Lung (tissue), 12 donors: Measurements from ENCODE around the gene GRM8. TPM values are rescaled to one million over a fixed set of nuclear protein-coding genes. Genes with fewer than 3 reads are reported as not detected.

Experiments used
- ATAC-seq: fragments of 200-7000 bp; cut with Tn5 transposase; one replicate; pipeline ENCODE4 v1.9.1; 2020; ENCODE audit warnings: moderate number of reproducible peaks; ENCODE audit not compliant: insufficient read depth, low FRiP score
- DNase-seq, 3 donors: peaks; one replicate each; pipeline ENCODE4 v3.0.0-alpha.2; 2013 to 2017
- H3K27ac ChIP-seq, 2 donors: one replicate each; pipeline ENCODE4 v1.5.1; 2013; ENCODE audit warnings: mild to moderate bottlenecking in 2 of 2, moderate library complexity in 2 of 2, control low read depth in 1 of 2, inconsistent platforms in 1 of 2, low read depth in 1 of 2, low read length in 1 of 2
- H3K27me3 ChIP-seq, 3 donors: one replicate each; pipeline ENCODE4 v1.5.1; 2013; ENCODE audit warnings: low read length in 2 of 3; ENCODE audit not compliant: control insufficient read depth in 3 of 3, insufficient read depth in 3 of 3
- H3K36me3 ChIP-seq, 4 donors: one replicate each; pipeline ENCODE4 v1.5.1; 2013; ENCODE audit warnings: low read length in 4 of 4, mild to moderate bottlenecking in 1 of 4, moderate library complexity in 1 of 4; ENCODE audit not compliant: control insufficient read depth in 4 of 4, insufficient read depth in 4 of 4
- H3K4me1 ChIP-seq, 5 donors: one replicate each; pipeline ENCODE4 v1.5.1; 2013; ENCODE audit warnings: low read length in 5 of 5, mild to moderate bottlenecking in 2 of 5, moderate library complexity in 1 of 5; ENCODE audit not compliant: control insufficient read depth in 5 of 5, insufficient read depth in 5 of 5
- H3K4me3 ChIP-seq: one replicate; pipeline ENCODE4 v1.5.1; 2013; ENCODE audit warnings: mild to moderate bottlenecking, control low read depth, moderate library complexity
- H3K9ac ChIP-seq, 2 donors: one replicate each; pipeline ENCODE4 v1.5.1; 2013; ENCODE audit warnings: low read length in 2 of 2, control low read depth in 1 of 2; ENCODE audit not compliant: insufficient read depth in 1 of 2
- H3K9me3 ChIP-seq, 4 donors: one replicate each; pipeline ENCODE4 v1.5.1; 2013; ENCODE audit warnings: low read length in 3 of 4, mild to moderate bottlenecking in 1 of 4, moderate library complexity in 1 of 4; ENCODE audit not compliant: control insufficient read depth in 4 of 4, insufficient read depth in 3 of 4
- CTCF ChIP-seq: IDR thresholded peaks from 2 replicates; pipeline ENCODE4 v1.5.1; 2012; ENCODE audit warnings: mild to moderate bottlenecking; ENCODE audit errors: control extremely low read depth, extremely low read depth
- WGBS, 2 donors: extraction: QIAGEN DNeasy Blood & Tissue Kit; methylation state at CpG; one replicate each; pipeline ENCODE4 v1.1.7; 2013; 5-methylcytosine and 5-hydroxymethylcytosine counted together
- polyA plus RNA-seq, 2 donors: library from polyadenylated mRNA; stranded (reverse); fragments of 200-250 nt; gene quantifications; one replicate each; pipeline ENCODE4 v1.2.1, GENCODE V29; 2013
- total RNA-seq, 2 donors: library from RNA; depleted of rRNA in 1 of 2; stranded (reverse); fragments of >200 nt in 1 of 2; gene quantifications; one replicate each; pipeline ENCODE4 v1.2.1, GENCODE V29; 2014 to 2021
- donor health status: control.
- donor health status: control.
- donor health status: Bipolar disorder and iron deficiency.
- donor health status: healthy.
- donor health status: DM: yes; HTN: yes; CAD: no.

GRM8 gene
- total and polyA plus RNA-seq, 4 donors: 0.01 to 0.83 (median 0.24) TPM; not detected in 1

- Histone ChIP-seq H3K4me3 (no peak overlapping the region), H3K36me3 (no peaks in the 10 kb centered on the region), H3K9ac (no peak overlapping the region), H3K9me3 (peaks cover 0 to 1% (median 0%) of the 10 kb centered on the region in 4 donors), H3K27ac (no peak overlapping the region), H3K27me3 (no peaks in the 10 kb centered on the region), H3K4me1 (no peaks in the 10 kb centered on the region)
- no peak for TF ChIP-seq CTCF
- no peak for DNase-seq
- no peak for ATAC-seq
- WGBS, 2 donors: 79 to 87% methylated on average over 7 of the region's 7 CpGs
Observed at GRCh38 chr7:127041689-127042452, 210.9 kb downstream of the GRM8 start.

GRCh38 chr7:127040042-127040441 lies 212.7 kb downstream of the GRM8 start:
- Histone ChIP-seq H3K27me3 (no peaks in the 10 kb centered on the region), H3K27ac (no peak overlapping the region), H3K4me1 (no peaks in the 10 kb centered on the region), H3K36me3 (no peaks in the 10 kb centered on the region), H3K4me3 (no peak overlapping the region), H3K9ac (no peak overlapping the region), H3K9me3 (peaks cover 0 to 1% (median 0%) of the 10 kb centered on the region in 4 donors)
- no peak for ATAC-seq
- WGBS, 2 donors: 83 to 92% methylated on average over 2 of the region's 2 CpGs
- DNase-seq: no peak
- TF ChIP-seq CTCF: no peak

DNA sequence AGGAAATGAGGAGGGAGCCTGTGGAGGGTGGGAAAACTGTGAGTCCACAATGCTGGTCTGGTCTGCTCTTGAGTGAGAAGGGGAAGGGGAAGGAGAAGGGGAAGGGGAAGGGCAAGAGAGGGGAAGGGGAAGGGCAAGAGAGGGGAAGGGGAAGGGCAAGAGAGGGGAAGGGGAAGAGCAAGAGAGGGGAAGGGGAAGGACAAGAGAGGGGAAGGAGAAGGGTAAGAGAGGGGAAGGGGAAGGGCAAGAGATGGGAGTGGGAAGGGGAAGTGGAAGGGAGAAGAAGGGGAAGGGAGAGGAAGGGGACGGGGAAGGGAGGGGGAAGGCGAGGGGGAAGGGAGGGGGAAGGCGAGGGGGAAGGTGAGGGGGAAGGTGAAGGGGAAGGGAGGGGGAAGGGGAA lies 213.2 kb downstream of the GRM8 start:
- DNase-seq (no peak), ATAC-seq (no peak)
- H3K27me3 ChIP-seq: no peaks in the 10 kb centered on the region
- TF ChIP-seq CTCF: no peak
- H3K27ac ChIP-seq: no peak overlapping the region
- H3K4me3 ChIP-seq: no peak overlapping the region
- H3K9me3 ChIP-seq: peaks cover 0 to 1% (median 0%) of the 10 kb centered on the region in 4 donors
- no peaks in the 10 kb centered on the region for H3K36me3 ChIP-seq
- 83 to 92% methylated on average over 1 to 3 of the region's 3 CpGs for WGBS, 2 donors
- H3K4me1 ChIP-seq: no peaks in the 10 kb centered on the region
- H3K9ac ChIP-seq: no peak overlapping the region
